Naive B cell (primary cell): ENCODE data around the gene CFDP1. TPM values are rescaled to one million over a fixed set of nuclear protein-coding genes. Genes with fewer than 3 reads are reported as not detected.

Experiments used
- ATAC-seq, 2 donors: fragments of 150-1000 bp; cut with Tn5 transposase; 2 replicates each; pipeline ENCODE4 v1.10.0; 2021; ENCODE audit warnings: low read depth in 2 of 2, mild to moderate bottlenecking in 2 of 2, moderate library complexity in 2 of 2
- DNase-seq: peaks from one replicate; pipeline ENCODE4 v3.0.0; 2022
- H3K27ac Mint-ChIP-seq, 6 donors: one replicate each; pipeline ENCODE4 v1.8.0; 2020 to 2022; ENCODE audit warnings: mild to moderate bottlenecking in 6 of 6, mixed read lengths in 6 of 6, moderate library complexity in 5 of 6, inconsistent platforms in 2 of 6
- H3K27me3 Mint-ChIP-seq, 3 donors: one replicate each; pipeline ENCODE4 v1.8.0; 2021 to 2022; ENCODE audit warnings: mixed read lengths in 3 of 3, mild to moderate bottlenecking in 1 of 3
- H3K36me3 Mint-ChIP-seq, 2 donors: one replicate each; pipeline ENCODE4 v1.8.0; 2020 to 2022; ENCODE audit warnings: mixed read lengths in 2 of 2, inconsistent platforms in 1 of 2, mild to moderate bottlenecking in 1 of 2
- H3K4me1 Mint-ChIP-seq, 3 donors: one replicate each; pipeline ENCODE4 v1.8.0; 2020 to 2022; ENCODE audit warnings: mixed read lengths in 3 of 3, inconsistent platforms in 1 of 3, mild to moderate bottlenecking in 1 of 3, moderate library complexity in 1 of 3
- H3K4me3 Mint-ChIP-seq, 8 donors: one replicate each; pipeline ENCODE4 v1.8.0; 2020 to 2022; ENCODE audit warnings: mild to moderate bottlenecking in 8 of 8, mixed read lengths in 8 of 8, moderate library complexity in 8 of 8, inconsistent platforms in 2 of 8
- H3K9me3 Mint-ChIP-seq, 7 donors: one replicate each; pipeline ENCODE4 v1.8.0; 2020 to 2022; ENCODE audit warnings: mixed read lengths in 7 of 7, mild to moderate bottlenecking in 5 of 7, inconsistent platforms in 2 of 7, moderate library complexity in 1 of 7
- polyA plus RNA-seq, 6 donors: library from polyadenylated mRNA; unstranded; fragments of 300-500 nt; fragmentation: Illumina TruSeq; gene quantifications; one replicate each; pipeline ENCODE4 v1.2.3, GENCODE V29; 2021; ENCODE audit warnings: low read depth in 6 of 6

Gene CFDP1
- polyA plus RNA-seq, 6 donors from 2014 or later: 22.6 to 36.3 (median 31.6) TPM

- no peaks in the 10 kb centered on the region for H3K36me3 Mint-ChIP-seq
- peaks cover 49 to 90% (median 66%) of the 10 kb centered on the region in 3 donors for H3K27me3 Mint-ChIP-seq
- no peak for ATAC-seq
- peaks cover 8 to 16% (median 15%) of the 10 kb centered on the region in 3 donors for H3K4me1 Mint-ChIP-seq
- no peaks in the 10 kb centered on the region for H3K9me3 Mint-ChIP-seq
- no peak overlapping the region for H3K27ac Mint-ChIP-seq
- DNase-seq: no peak
- H3K4me3 Mint-ChIP-seq: no peak overlapping the region
These were observed 178.9 kb downstream of the CFDP1 start for GRCh38 chr16:75254359-75254837.

- Mint-ChIP-seq H3K36me3 (no peaks in the 10 kb centered on the region), H3K27ac (peak overlapping the region in 1 of 6 donors; percentile 54), H3K4me3 (peak overlapping the region in 3 of 8 donors; percentile 39 to 84 (median 44)), H3K27me3 (peaks cover 47 to 90% (median 63%) of the 10 kb centered on the region in 3 donors), H3K4me1 (peaks cover 13 to 20% (median 15%) of the 10 kb centered on the region in 3 donors), H3K9me3 (no peaks in the 10 kb centered on the region)
- DNase-seq: no peak
- ATAC-seq: no peak
These were observed 180.1 kb downstream of the CFDP1 start for GRCh38 chr16:75252946-75253911.

GRCh38 chr16:75252049-75252864 lies 181.0 kb downstream of the CFDP1 start:
- Mint-ChIP-seq H3K27ac (peak overlapping the region in 2 of 6 donors; percentile 47 to 54), H3K4me1 (peaks cover 19 to 20% (median 19%) of the 10 kb centered on the region in 3 donors), H3K36me3 (no peaks in the 10 kb centered on the region), H3K9me3 (no peaks in the 10 kb centered on the region), H3K4me3 (peak overlapping the region in 7 of 8 donors; percentile 51 to 85 (median 70)), H3K27me3 (peaks cover 48 to 90% (median 66%) of the 10 kb centered on the region in 3 donors)
- DNase-seq (no peak), ATAC-seq (no peak)

GRCh38 chr16:75251280-75252048 lies 181.8 kb downstream of the CFDP1 start, which contains the start of gene BCAR1:
TSS of gene BCAR1 (minus strand) at chr16:75251624. CDS start at chr16:75251482, 142 bp downstream.
- peak within 1 kb of the TSS in 2 of 6 donors; percentile 38 to 47 for H3K27ac Mint-ChIP-seq
- peaks cover 55 to 90% (median 74%) of the 10 kb centered on the region in 3 donors for H3K27me3 Mint-ChIP-seq
- H3K9me3 Mint-ChIP-seq: peaks cover 0 to 3% (median 0%) of the 10 kb centered on the region in 7 donors
- H3K36me3 Mint-ChIP-seq: no peaks in the 10 kb centered on the region
- H3K4me3 Mint-ChIP-seq: peak within 1 kb of the TSS; percentile 34 to 87 (median 72)
- peak; percentile 16 to 44 for ATAC-seq
- no peak for DNase-seq
- H3K4me1 Mint-ChIP-seq: peaks cover 19 to 25% (median 22%) of the 10 kb centered on the region in 3 donors

GRCh38 chr16:75250809-75251279 lies 182.5 kb downstream of the CFDP1 start:
- peaks cover 19 to 25% (median 22%) of the 10 kb centered on the region in 3 donors for H3K4me1 Mint-ChIP-seq
- no peak for DNase-seq
- no peaks in the 10 kb centered on the region for H3K36me3 Mint-ChIP-seq
- H3K4me3 Mint-ChIP-seq: peak overlapping the region in 4 of 8 donors; percentile 49 to 72 (median 62)
- peaks cover 61 to 92% (median 80%) of the 10 kb centered on the region in 3 donors for H3K27me3 Mint-ChIP-seq
- no peak overlapping the region for H3K27ac Mint-ChIP-seq
- peaks cover 0 to 3% (median 0%) of the 10 kb centered on the region in 7 donors for H3K9me3 Mint-ChIP-seq
- ATAC-seq: peak; percentile 13 to 20

- peaks cover 0 to 3% (median 0%) of the 10 kb centered on the region in 7 donors for H3K9me3 Mint-ChIP-seq
- peak overlapping the region in 1 of 6 donors; percentile 21 for H3K27ac Mint-ChIP-seq
- peak overlapping the region; percentile 9 to 87 (median 62) for H3K4me3 Mint-ChIP-seq
- peaks cover 19 to 29% (median 22%) of the 10 kb centered on the region in 3 donors for H3K4me1 Mint-ChIP-seq
- H3K27me3 Mint-ChIP-seq: peaks cover 64 to 91% (median 84%) of the 10 kb centered on the region in 3 donors
- no peak for ATAC-seq
- no peak for DNase-seq
- H3K36me3 Mint-ChIP-seq: no peaks in the 10 kb centered on the region
These were observed 183.1 kb downstream of the CFDP1 start for GRCh38 chr16:75250089-75250808.

- no peak overlapping the region for H3K27ac Mint-ChIP-seq
- H3K4me1 Mint-ChIP-seq: peaks cover 26 to 34% (median 27%) of the 10 kb centered on the region in 3 donors
- no peaks in the 10 kb centered on the region for H3K36me3 Mint-ChIP-seq
- no peak for ATAC-seq
- no peak overlapping the region for H3K4me3 Mint-ChIP-seq
- no peak for DNase-seq
- peaks cover 63 to 89% (median 84%) of the 10 kb centered on the region in 3 donors for H3K27me3 Mint-ChIP-seq
- H3K9me3 Mint-ChIP-seq: peaks cover 0 to 3% (median 0%) of the 10 kb centered on the region in 7 donors
These were observed 183.9 kb downstream of the CFDP1 start for GRCh38 chr16:75249441-75249840.

GRCh38 chr16:75248536-75249380 lies 184.5 kb downstream of the CFDP1 start:
- DNase-seq (no peak), ATAC-seq (no peak)
- Mint-ChIP-seq H3K4me1 (peaks cover 29 to 40% (median 33%) of the 10 kb centered on the region in 3 donors), H3K36me3 (no peaks in the 10 kb centered on the region), H3K4me3 (peak overlapping the region in 2 of 8 donors; percentile 23 to 50), H3K27me3 (peaks cover 68 to 89% (median 86%) of the 10 kb centered on the region in 3 donors), H3K9me3 (peaks cover 0 to 3% (median 0%) of the 10 kb centered on the region in 7 donors), H3K27ac (no peak overlapping the region)

- Mint-ChIP-seq H3K4me1 (peaks cover 29 to 40% (median 37%) of the 10 kb centered on the region in 3 donors), H3K4me3 (peak overlapping the region in 1 of 8 donors; percentile 13), H3K36me3 (no peaks in the 10 kb centered on the region), H3K27ac (no peak overlapping the region), H3K9me3 (peaks cover 0 to 3% (median 0%) of the 10 kb centered on the region in 7 donors), H3K27me3 (peaks cover 68 to 89% (median 88%) of the 10 kb centered on the region in 3 donors)
- DNase-seq (no peak), ATAC-seq (no peak)
These were observed 185.2 kb downstream of the CFDP1 start for GRCh38 chr16:75248142-75248535.

GRCh38 chr16:75247249-75247648 lies 186.1 kb downstream of the CFDP1 start:
- ATAC-seq (no peak), DNase-seq (no peak)
- Mint-ChIP-seq H3K36me3 (no peaks in the 10 kb centered on the region), H3K27ac (no peak overlapping the region), H3K27me3 (peaks cover 74 to 89% (median 88%) of the 10 kb centered on the region in 3 donors), H3K4me1 (peaks cover 28 to 40% (median 36%) of the 10 kb centered on the region in 3 donors), H3K4me3 (no peak overlapping the region), H3K9me3 (peaks cover 0 to 3% (median 0%) of the 10 kb centered on the region in 7 donors)
